ENCODE measurements around the gene DEAF1. TPM values are rescaled to one million over a fixed set of nuclear protein-coding genes. Genes with fewer than 3 reads are reported as not detected.

DEAF1 gene
- total and polyA plus RNA-seq, 9 of the 15 experiments (the other 6 are each of a cell fraction or from before 2014, with no cell fraction given): 2.0 to 69.1 (median 26.8) TPM

DNA sequence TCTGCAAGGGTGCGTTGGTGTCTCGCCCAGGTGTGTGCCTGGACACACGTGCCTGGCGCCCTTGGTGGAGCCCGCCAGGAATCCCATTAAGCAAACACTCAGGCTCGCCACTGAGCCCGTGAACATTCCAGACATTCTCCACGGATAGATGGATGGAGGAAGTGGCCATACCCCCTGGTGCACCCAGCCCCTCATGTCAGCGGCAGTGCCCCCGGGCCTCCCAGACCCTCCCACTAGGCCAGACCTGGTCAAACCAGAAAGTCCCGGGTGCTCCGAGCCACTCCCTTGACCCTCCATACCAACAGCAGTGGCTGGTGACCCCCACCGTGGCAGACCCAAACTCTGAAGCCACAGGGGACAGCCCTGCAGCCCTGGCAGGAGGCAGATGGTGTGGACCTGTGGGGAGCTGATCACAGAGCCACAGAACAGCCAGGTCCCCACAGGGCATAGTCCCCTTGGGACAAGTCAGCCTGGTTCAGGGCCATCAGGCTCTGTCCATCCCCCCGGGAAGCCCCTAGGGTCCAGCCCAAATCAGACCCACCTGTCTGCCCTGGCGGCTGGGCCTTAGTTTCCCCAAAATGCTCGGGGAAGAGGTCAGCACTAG is 12.9 kb upstream of the DEAF1 start:
- no peak overlapping the region for H3K27ac ChIP-seq (ENCODE audit: extremely low read depth, low read depth, low read length)
- ATAC-seq: no peak
- peak overlapping the region in 1 of 2 experiments; percentile 50; a peak in 2 of 4 replicates for H3K9ac ChIP-seq (ENCODE audit: insufficient read depth in 1 of 2, low read depth in 2 of 2, low read length in 2 of 2)
- H3K4me1 ChIP-seq (replicated peaks in 1 of 2; ENCODE audit: control insufficient read depth in 2 of 2, insufficient read depth in 2 of 2, low read length in 2 of 2): peaks cover 6 to 82% of the 10 kb centered on the region in 2 experiments
- 63% methylated on average over 14 of the region's 16 CpGs for WGBS (ENCODE audit: insufficient coverage, low coverage, missing lambda C conversion rate)
- no peak overlapping the region for H3K4me3 ChIP-seq
- no peak overlapping the region for H2AFZ ChIP-seq (ENCODE audit: low read depth, low read length)
- H3K36me3 ChIP-seq (ENCODE audit: control insufficient read depth, insufficient read depth, low read length): peaks cover under 1% of the 10 kb centered on the region; the same call in 1 of the 3 replicates
- in situ Hi-C loops (cut with MboI) (no loop called here), intact Hi-C loops (cut with micrococcal nuclease) (no loop called here)
- CTCF ChIA-PET (ENCODE audit: low intra/inter-chr PET ratio): no interaction called here
- no peaks in the 10 kb centered on the region for H3K9me1 ChIP-seq (ENCODE audit: control insufficient read depth, insufficient read depth, low read length)
- H3K79me2 ChIP-seq (ENCODE audit: control insufficient read depth, insufficient read depth, low read length): no peaks in the 10 kb centered on the region
- H4K20me1 ChIP-seq (replicated peaks; ENCODE audit: control insufficient read depth, insufficient read depth, low read length): no peaks in the 10 kb centered on the region
- H3K27me3 ChIP-seq (ENCODE audit: control insufficient read depth in 2 of 2, insufficient read depth in 2 of 2, low read length in 2 of 2): no peaks in the 10 kb centered on the region
- POLR2A ChIA-PET: no interaction called here
- H3K4me2 ChIP-seq (ENCODE audit: insufficient read depth, low read length): no peak overlapping the region
- FAIRE-seq: no peak
- BruUV-seq (replicated peaks): no TSS peak
- no peak for DNase-seq (ENCODE audit: extremely low read depth in 1 of 4, low spot score in 3 of 4)
- no peaks in the 10 kb centered on the region for H3K9me3 ChIP-seq (replicated peaks; ENCODE audit: control insufficient read depth, insufficient read depth, low read depth, low read length)
- TF ChIP-seq, protein P1, sequence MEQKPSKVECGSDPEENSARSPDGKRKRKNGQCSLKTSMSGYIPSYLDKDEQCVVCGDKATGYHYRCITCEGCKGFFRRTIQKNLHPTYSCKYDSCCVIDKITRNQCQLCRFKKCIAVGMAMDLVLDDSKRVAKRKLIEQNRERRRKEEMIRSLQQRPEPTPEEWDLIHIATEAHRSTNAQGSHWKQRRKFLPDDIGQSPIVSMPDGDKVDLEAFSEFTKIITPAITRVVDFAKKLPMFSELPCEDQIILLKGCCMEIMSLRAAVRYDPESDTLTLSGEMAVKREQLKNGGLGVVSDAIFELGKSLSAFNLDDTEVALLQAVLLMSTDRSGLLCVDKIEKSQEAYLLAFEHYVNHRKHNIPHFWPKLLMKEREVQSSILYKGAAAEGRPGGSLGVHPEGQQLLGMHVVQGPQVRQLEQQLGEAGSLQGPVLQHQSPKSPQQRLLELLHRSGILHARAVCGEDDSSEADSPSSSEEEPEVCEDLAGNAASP (IDR thresholded peaks at IDR 0.05): no peak
- TF ChIP-seq ZNF696 (CRISPR knock-in tag; conservative IDR thresholded peaks at IDR 0.05) (no peak), DDX20 (tag; IDR thresholded peaks at IDR 0.05; ENCODE audit: low read depth) (no peak), SAP30 (IDR thresholded peaks at IDR 0.05; ENCODE audit: borderline replicate concordance, insufficient read depth, low read depth, low read length, poor library complexity, severe bottlenecking) (no peak), RNF2 (IDR thresholded peaks at IDR 0.05) (no peak), SAFB2 (IDR thresholded peaks at IDR 0.05; ENCODE audit: borderline replicate concordance, low read depth, low read length, severe bottlenecking) (no peak), PCBP2 (IDR thresholded peaks at IDR 0.05; ENCODE audit: low read depth, low read length, poor library complexity, severe bottlenecking) (no peak), ZNF165 (CRISPR knock-in tag; IDR thresholded peaks at IDR 0.05; ENCODE audit: borderline replicate concordance) (no peak), KLF16 (IDR thresholded peaks at IDR 0.05) (no peak), TOE1 (IDR thresholded peaks at IDR 0.05; ENCODE audit: borderline replicate concordance) (no peak), TOE1 (CRISPR knock-in tag; IDR thresholded peaks at IDR 0.05; ENCODE audit: borderline replicate concordance, low read depth) (no peak), SMARCB1 (IDR thresholded peaks at IDR 0.05; ENCODE audit: insufficient read length, low read depth) (no peak)
- TF ChIP-seq, protein P2, sequence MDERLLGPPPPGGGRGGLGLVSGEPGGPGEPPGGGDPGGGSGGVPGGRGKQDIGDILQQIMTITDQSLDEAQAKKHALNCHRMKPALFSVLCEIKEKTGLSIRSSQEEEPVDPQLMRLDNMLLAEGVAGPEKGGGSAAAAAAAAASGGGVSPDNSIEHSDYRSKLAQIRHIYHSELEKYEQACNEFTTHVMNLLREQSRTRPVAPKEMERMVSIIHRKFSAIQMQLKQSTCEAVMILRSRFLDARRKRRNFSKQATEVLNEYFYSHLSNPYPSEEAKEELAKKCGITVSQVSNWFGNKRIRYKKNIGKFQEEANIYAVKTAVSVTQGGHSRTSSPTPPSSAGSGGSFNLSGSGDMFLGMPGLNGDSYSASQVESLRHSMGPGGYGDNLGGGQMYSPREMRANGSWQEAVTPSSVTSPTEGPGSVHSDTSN (CRISPR knock-in tag; IDR thresholded peaks at IDR 0.05; ENCODE audit: low read depth): no peak
- TF ChIP-seq, protein P2 (tag; conservative IDR thresholded peaks at IDR 0.05; ENCODE audit: low read depth): no peak
- TF ChIP-seq, protein P3, sequence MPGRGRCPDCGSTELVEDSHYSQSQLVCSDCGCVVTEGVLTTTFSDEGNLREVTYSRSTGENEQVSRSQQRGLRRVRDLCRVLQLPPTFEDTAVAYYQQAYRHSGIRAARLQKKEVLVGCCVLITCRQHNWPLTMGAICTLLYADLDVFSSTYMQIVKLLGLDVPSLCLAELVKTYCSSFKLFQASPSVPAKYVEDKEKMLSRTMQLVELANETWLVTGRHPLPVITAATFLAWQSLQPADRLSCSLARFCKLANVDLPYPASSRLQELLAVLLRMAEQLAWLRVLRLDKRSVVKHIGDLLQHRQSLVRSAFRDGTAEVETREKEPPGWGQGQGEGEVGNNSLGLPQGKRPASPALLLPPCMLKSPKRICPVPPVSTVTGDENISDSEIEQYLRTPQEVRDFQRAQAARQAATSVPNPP (IDR thresholded peaks at IDR 0.05; ENCODE audit: borderline replicate concordance, insufficient read depth, insufficient read length): no peak
- TF ChIP-seq, protein P4, sequence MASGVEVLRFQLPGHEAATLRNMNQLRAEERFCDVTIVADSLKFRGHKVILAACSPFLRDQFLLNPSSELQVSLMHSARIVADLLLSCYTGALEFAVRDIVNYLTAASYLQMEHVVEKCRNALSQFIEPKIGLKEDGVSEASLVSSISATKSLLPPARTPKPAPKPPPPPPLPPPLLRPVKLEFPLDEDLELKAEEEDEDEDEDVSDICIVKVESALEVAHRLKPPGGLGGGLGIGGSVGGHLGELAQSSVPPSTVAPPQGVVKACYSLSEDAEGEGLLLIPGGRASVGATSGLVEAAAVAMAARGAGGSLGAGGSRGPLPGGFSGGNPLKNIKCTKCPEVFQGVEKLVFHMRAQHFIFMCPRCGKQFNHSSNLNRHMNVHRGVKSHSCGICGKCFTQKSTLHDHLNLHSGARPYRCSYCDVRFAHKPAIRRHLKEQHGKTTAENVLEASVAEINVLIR (CRISPR knock-in tag; IDR thresholded peaks at IDR 0.05): no peak
